K562 (cell line): ENCODE results near the gene RBMS1.

ENCODE experiments used
- EZH2 ChIP-seq: IDR thresholded peaks from 2 replicates; pipeline ENCODE4 v1.6.1; 2012; ENCODE audit warnings: low read depth, mild to moderate bottlenecking, inconsistent platforms, low read length, borderline replicate concordance
- HCFC1 ChIP-seq: IDR thresholded peaks from 2 replicates; pipeline ENCODE4 v1.6.1; 2012; ENCODE audit warnings: low read depth, low read length, improper control_type of control experiment
- NCOA6 ChIP-seq: fragments of 450-650 bp; IDR thresholded peaks from 2 replicates; pipeline ENCODE4 v1.6.1; 2017; ENCODE audit warnings: mild to moderate bottlenecking
- NFYB ChIP-seq: IDR thresholded peaks from 2 replicates; pipeline ENCODE4 v1.6.1; 2011; ENCODE audit warnings: mild to moderate bottlenecking, moderate library complexity; ENCODE audit not compliant: insufficient read length; ENCODE audit errors: extremely low read depth
- RAD21 ChIP-seq, 2 experiments: fragments of 250-450 bp in 1 of 2; fragments of 450-650 bp in 1 of 2; sonication (Bioruptor Pico) in 1 of 2; formaldehyde crosslinking in 1 of 2; IDR thresholded peaks in 1 of 2; conservative IDR thresholded peaks in 1 of 2; 2 replicates each; pipeline versions ENCODE4 v1.4.0 to v1.8.0; 2020 to 2022; ENCODE audit warnings: mild to moderate bottlenecking in 2 of 2, moderate library complexity in 1 of 2
- SREBF1 ChIP-seq: fragments of 150-350 bp; IDR thresholded peaks from 2 replicates; pipeline ENCODE4 v1.6.1; 2014; ENCODE audit warnings: antibody characterized with exemption, low read depth, low read length, borderline replicate concordance
- TCF3 ChIP-seq: sonication (generic); formaldehyde crosslinking; IDR thresholded peaks from 2 replicates; pipeline ENCODE4 v1.4.0; 2020; ENCODE audit warnings: mild to moderate bottlenecking, missing genetic modification reagents
- ZNF436 ChIP-seq: fragments of 250-450, 450-650 bp; sonication (Bioruptor Pico); formaldehyde crosslinking; IDR thresholded peaks from 2 replicates; pipeline ENCODE4 v1.7.0; 2020; ENCODE audit warnings: mild to moderate bottlenecking
- ZNF551 ChIP-seq: fragments of 250-450 bp; sonication (Bioruptor Pico); IDR thresholded peaks from 2 replicates; pipeline ENCODE4 v1.5.0; 2021; ENCODE audit warnings: mild to moderate bottlenecking, moderate library complexity
- ZNF780A ChIP-seq: fragments of 250-450 bp; sonication (Bioruptor Pico); IDR thresholded peaks from 2 replicates; pipeline ENCODE4 v1.5.0; 2021; ENCODE audit warnings: mild to moderate bottlenecking
- TF ChIP-seq, protein P1 (sequence below): fragments of 200-800 bp; sonication (Bioruptor generic); IDR thresholded peaks from 2 replicates; pipeline ENCODE4 v1.6.1; 2016; ENCODE audit warnings: missing genetic modification characterization, missing compliant biosample characterization

DNA sequence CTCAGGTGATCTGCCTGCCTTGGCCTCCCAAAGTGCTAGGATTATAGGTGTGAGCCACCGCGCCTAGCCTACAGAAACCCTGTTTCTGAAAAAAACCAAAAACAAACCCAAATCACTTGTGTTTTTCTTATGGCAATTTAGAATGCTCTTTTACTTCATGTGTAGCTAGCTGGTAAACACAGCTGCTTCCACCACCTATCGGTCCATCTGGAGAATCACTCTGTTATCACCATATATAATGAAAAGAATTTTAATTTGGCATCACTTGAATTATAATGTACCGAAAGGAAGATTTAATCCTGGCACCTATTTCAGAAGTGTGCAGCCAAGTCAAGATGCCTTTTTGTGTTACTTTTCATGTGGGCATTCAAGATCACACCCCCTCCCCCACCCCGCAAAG lies 207.1 kb downstream of the RBMS1 start:
- TF ChIP-seq, protein P1, sequence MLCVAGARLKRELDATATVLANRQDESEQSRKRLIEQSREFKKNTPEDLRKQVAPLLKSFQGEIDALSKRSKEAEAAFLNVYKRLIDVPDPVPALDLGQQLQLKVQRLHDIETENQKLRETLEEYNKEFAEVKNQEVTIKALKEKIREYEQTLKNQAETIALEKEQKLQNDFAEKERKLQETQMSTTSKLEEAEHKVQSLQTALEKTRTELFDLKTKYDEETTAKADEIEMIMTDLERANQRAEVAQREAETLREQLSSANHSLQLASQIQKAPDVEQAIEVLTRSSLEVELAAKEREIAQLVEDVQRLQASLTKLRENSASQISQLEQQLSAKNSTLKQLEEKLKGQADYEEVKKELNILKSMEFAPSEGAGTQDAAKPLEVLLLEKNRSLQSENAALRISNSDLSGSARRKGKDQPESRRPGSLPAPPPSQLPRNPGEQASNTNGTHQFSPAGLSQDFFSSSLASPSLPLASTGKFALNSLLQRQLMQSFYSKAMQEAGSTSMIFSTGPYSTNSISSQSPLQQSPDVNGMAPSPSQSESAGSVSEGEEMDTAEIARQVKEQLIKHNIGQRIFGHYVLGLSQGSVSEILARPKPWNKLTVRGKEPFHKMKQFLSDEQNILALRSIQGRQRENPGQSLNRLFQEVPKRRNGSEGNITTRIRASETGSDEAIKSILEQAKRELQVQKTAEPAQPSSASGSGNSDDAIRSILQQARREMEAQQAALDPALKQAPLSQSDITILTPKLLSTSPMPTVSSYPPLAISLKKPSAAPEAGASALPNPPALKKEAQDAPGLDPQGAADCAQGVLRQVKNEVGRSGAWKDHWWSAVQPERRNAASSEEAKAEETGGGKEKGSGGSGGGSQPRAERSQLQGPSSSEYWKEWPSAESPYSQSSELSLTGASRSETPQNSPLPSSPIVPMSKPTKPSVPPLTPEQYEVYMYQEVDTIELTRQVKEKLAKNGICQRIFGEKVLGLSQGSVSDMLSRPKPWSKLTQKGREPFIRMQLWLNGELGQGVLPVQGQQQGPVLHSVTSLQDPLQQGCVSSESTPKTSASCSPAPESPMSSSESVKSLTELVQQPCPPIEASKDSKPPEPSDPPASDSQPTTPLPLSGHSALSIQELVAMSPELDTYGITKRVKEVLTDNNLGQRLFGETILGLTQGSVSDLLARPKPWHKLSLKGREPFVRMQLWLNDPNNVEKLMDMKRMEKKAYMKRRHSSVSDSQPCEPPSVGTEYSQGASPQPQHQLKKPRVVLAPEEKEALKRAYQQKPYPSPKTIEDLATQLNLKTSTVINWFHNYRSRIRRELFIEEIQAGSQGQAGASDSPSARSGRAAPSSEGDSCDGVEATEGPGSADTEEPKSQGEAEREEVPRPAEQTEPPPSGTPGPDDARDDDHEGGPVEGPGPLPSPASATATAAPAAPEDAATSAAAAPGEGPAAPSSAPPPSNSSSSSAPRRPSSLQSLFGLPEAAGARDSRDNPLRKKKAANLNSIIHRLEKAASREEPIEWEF (CRISPR knock-in tag): no peak
- TF ChIP-seq TCF3 (CRISPR knock-in tag) (no peak), NFYB (no peak), EZH2 (no peak), RAD21 (CRISPR knock-in tag; conservative IDR thresholded peaks at IDR 0.05 in 1 of 2, IDR thresholded peaks at IDR 0.05 in 1 of 2) (no peak), HCFC1 (no peak), ZNF436 (no peak), SREBF1 (no peak), ZNF780A (no peak), NCOA6 (no peak), ZNF551 (CRISPR knock-in tag) (no peak)
